DOHH2 (cell line): Measurements from ENCODE around the gene FKBP6.

Experiments used
- EZH2phosphoT487 ChIP-seq: fragments of 200-600 bp; sonication (generic); IDR thresholded peaks from 2 replicates; pipeline ENCODE4 v1.6.1; 2017; ENCODE audit warnings: borderline replicate concordance, mild to moderate bottlenecking, antibody characterized with exemption, low read length, moderate library complexity, mixed read lengths
- TF ChIP-seq, protein P1 (sequence below): fragments of 200-600 bp; sonication (generic); IDR thresholded peaks from one replicate; pipeline ENCODE4 v1.5.1; 2014; ENCODE audit warnings: antibody characterized with exemption, mild to moderate bottlenecking, low read depth, low read length; ENCODE audit not compliant: poor library complexity, severe bottlenecking

- TF ChIP-seq, protein P1, sequence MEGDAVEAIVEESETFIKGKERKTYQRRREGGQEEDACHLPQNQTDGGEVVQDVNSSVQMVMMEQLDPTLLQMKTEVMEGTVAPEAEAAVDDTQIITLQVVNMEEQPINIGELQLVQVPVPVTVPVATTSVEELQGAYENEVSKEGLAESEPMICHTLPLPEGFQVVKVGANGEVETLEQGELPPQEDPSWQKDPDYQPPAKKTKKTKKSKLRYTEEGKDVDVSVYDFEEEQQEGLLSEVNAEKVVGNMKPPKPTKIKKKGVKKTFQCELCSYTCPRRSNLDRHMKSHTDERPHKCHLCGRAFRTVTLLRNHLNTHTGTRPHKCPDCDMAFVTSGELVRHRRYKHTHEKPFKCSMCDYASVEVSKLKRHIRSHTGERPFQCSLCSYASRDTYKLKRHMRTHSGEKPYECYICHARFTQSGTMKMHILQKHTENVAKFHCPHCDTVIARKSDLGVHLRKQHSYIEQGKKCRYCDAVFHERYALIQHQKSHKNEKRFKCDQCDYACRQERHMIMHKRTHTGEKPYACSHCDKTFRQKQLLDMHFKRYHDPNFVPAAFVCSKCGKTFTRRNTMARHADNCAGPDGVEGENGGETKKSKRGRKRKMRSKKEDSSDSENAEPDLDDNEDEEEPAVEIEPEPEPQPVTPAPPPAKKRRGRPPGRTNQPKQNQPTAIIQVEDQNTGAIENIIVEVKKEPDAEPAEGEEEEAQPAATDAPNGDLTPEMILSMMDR: no peak
- no peak for TF ChIP-seq EZH2phosphoT487
These were observed 41.0 kb downstream of the FKBP6 start for GRCh38 chr7:73369009-73369408.
